Endothelial cell of umbilical vein (primary cell): ENCODE results near the gene RBM42. TPM values are rescaled to one million over a fixed set of nuclear protein-coding genes. Genes with fewer than 3 reads are reported as not detected.

Experiments used
- BruUV-seq: library from RNA; stranded (reverse); fragments of 400-500 nt; replicated peaks from 2 replicates; lab custom pipeline; 2021; lab: Mats Ljungman, UMichigan
- CTCF ChIA-PET: fragments of 300-600, 350-600 bp; sonication (Branson Sonifier 250); formaldehyde crosslinking; loops from one replicate; lab custom pipeline; 2021; ENCODE audit warnings: antibody characterized with exemption, inconsistent platforms; lab: Charles Lee
- POLR2A ChIA-PET: fragments of 300-600, 350-600 bp; sonication (Branson Sonifier 250); formaldehyde crosslinking; loops from one replicate; lab custom pipeline; 2021; ENCODE audit warnings: antibody characterized with exemption, inconsistent platforms; lab: Charles Lee
- DNase-seq: peaks from one replicate; pipeline ENCODE4 v3.0.0-alpha.2; 2011; ENCODE audit warnings: low read depth, low spot score
- FAIRE-seq: peaks from 2 replicates; lab custom pipeline; 2011; peaks lifted over from hg19 to GRCh38; lab: Jason Lieb, UNC
- H2AFZ ChIP-seq: 2 replicates; pipeline ENCODE4 v1.6.0; 2012; ENCODE audit warnings: low read depth, low read length, control low read depth, inconsistent platforms
- H3K27ac ChIP-seq: 2 replicates; pipeline ENCODE4 v1.5.1; 2011; ENCODE audit warnings: low read depth, mild to moderate bottlenecking, control low read depth, low read length, moderate library complexity; ENCODE audit not compliant: insufficient read depth
- H3K27me3 ChIP-seq, 2 experiments: 2 replicates each; pipeline versions ENCODE4 v1.6.0 to v1.6.1; 2011; ENCODE audit warnings: low read length in 2 of 2, mixed read lengths in 1 of 2; ENCODE audit not compliant: control insufficient read depth in 2 of 2, insufficient read depth in 2 of 2
- H3K36me3 ChIP-seq, 2 experiments: 2 replicates in 1 of 2; 3 replicates in 1 of 2; pipeline ENCODE4 v1.5.1; 2011; ENCODE audit warnings: low read length in 2 of 2, mild to moderate bottlenecking in 1 of 2, moderate library complexity in 1 of 2; ENCODE audit not compliant: control insufficient read depth in 2 of 2, insufficient read depth in 2 of 2; ENCODE audit errors: extremely low read depth in 1 of 2
- H3K4me1 ChIP-seq: 3 replicates; pipeline ENCODE4 v1.5.1; 2011; ENCODE audit warnings: mild to moderate bottlenecking, low read length; ENCODE audit not compliant: control insufficient read depth, insufficient read depth; ENCODE audit errors: extremely low read depth
- H3K4me2 ChIP-seq: 2 replicates; pipeline ENCODE4 v1.6.1; 2011; ENCODE audit warnings: low read length, control low read depth, mixed read lengths; ENCODE audit not compliant: insufficient read depth
- H3K4me3 ChIP-seq, 3 experiments: fragments of 200-600 bp in 1 of 3; sonication (generic), shearing (Covaris generic) in 1 of 3; replicated peaks in 1 of 3; 2 replicates each; pipeline ENCODE4 v1.5.1; 2011 to 2016; ENCODE audit warnings: control low read depth in 3 of 3, low read length in 3 of 3, mild to moderate bottlenecking in 2 of 3, inconsistent platforms in 1 of 3, low read depth in 1 of 3, moderate library complexity in 1 of 3; ENCODE audit not compliant: insufficient read depth in 1 of 3
- H3K79me2 ChIP-seq: 2 replicates; pipeline ENCODE4 v1.6.0; 2012; ENCODE audit warnings: low read length, inconsistent platforms; ENCODE audit not compliant: control insufficient read depth, insufficient read depth
- H3K9ac ChIP-seq: replicated peaks from 2 replicates; pipeline ENCODE3; 2011; ENCODE audit warnings: low read length, control low read depth; ENCODE audit not compliant: insufficient read depth; ENCODE audit errors: extremely low read depth
- H3K9me1 ChIP-seq: replicated peaks from 3 replicates; pipeline ENCODE4 v1.6.0; 2011; ENCODE audit warnings: mild to moderate bottlenecking, low read length; ENCODE audit not compliant: control insufficient read depth, insufficient read depth; ENCODE audit errors: extremely low read depth
- H3K9me3 ChIP-seq: replicated peaks from 2 replicates; pipeline ENCODE4 v1.5.1; 2012; ENCODE audit warnings: low read length, inconsistent platforms; ENCODE audit not compliant: control insufficient read depth, insufficient read depth
- H4K20me1 ChIP-seq: replicated peaks from 2 replicates; pipeline ENCODE3; 2011; ENCODE audit warnings: mild to moderate bottlenecking, low read length; ENCODE audit not compliant: control insufficient read depth, insufficient read depth; ENCODE audit errors: extremely low read depth
- CTCF ChIP-seq, 2 donors: IDR thresholded peaks; 1 replicate in 1 of 2; 2 replicates in 1 of 2; pipeline ENCODE4 v1.5.1; 2011; ENCODE audit warnings: low read length in 2 of 2, mild to moderate bottlenecking in 2 of 2, moderate library complexity in 2 of 2, control low read depth in 1 of 2, inconsistent platforms in 1 of 2, low read depth in 1 of 2; ENCODE audit not compliant: insufficient read depth in 1 of 2; ENCODE audit errors: extremely low read depth in 1 of 2
- EZH2 ChIP-seq: IDR thresholded peaks from 2 replicates; pipeline ENCODE4 v1.6.1; 2012; ENCODE audit warnings: borderline replicate concordance, low read depth, mild to moderate bottlenecking, moderate library complexity, low read length, inconsistent platforms; ENCODE audit not compliant: severe bottlenecking
- FOS ChIP-seq: IDR thresholded peaks from 2 replicates; pipeline ENCODE4 v1.6.1; 2011; ENCODE audit warnings: mild to moderate bottlenecking, low read length, moderate library complexity, borderline replicate concordance; ENCODE audit not compliant: insufficient read depth
- GATA2 ChIP-seq: IDR thresholded peaks from 2 replicates; pipeline ENCODE4 v1.7.0; 2011; ENCODE audit warnings: low read depth, mild to moderate bottlenecking, moderate library complexity, mixed read lengths, low read length; ENCODE audit not compliant: insufficient read length, insufficient read depth
- JUN ChIP-seq: IDR thresholded peaks from 2 replicates; pipeline ENCODE4 v1.6.1; 2011; ENCODE audit warnings: borderline replicate concordance, low read depth; ENCODE audit not compliant: insufficient read length, insufficient read depth
- MAX ChIP-seq: IDR thresholded peaks from 2 replicates; pipeline ENCODE4 v1.6.1; 2011; ENCODE audit not compliant: insufficient read depth, insufficient read length
- MYC ChIP-seq: IDR thresholded peaks from one replicate; pipeline ENCODE4 v1.6.1; 2011; ENCODE audit warnings: mild to moderate bottlenecking, low read depth, low read length
- POLR2A ChIP-seq: IDR thresholded peaks from 2 replicates; pipeline ENCODE4 v1.6.1; 2012; ENCODE audit warnings: low read depth, mild to moderate bottlenecking, control low read depth, low read length
- dilution Hi-C: fragments of 300-500 bp; cut with MboI; formaldehyde crosslinking; loops from one replicate; pipeline ENCODE4 v1.15.0; 2019; ENCODE audit warnings: low sequenced_read_pairs; ENCODE audit not compliant: extremely low pct_ligation_motif_present
- intact Hi-C: fragments of 100-400 bp; cut with micrococcal nuclease; formaldehyde crosslinking; loops from one replicate; pipeline ENCODE4 v1.10.0; 2022
- polyA plus RNA-seq, 4 experiments: library from polyadenylated mRNA; depleted of rRNA in 3 of 4; stranded (reverse) in 3 of 4; unstranded in 1 of 4; fragments of >200 nt; gene quantifications; 2 replicates each; pipeline versions ENCODE4 v1.2.1 to v1.2.3, GENCODE V29; 2011 to 2012; ENCODE audit warnings: missing spikeins in 1 of 4
- total RNA-seq: library from RNA; stranded (reverse); gene quantifications from 2 replicates; pipeline ENCODE4 v1.2.3, GENCODE V29; 2021

RBM42 gene
- total and polyA plus RNA-seq, 2 donors (not counting 3 experiments of a cell fraction or from before 2014, with no cell fraction given) = 78.3 to 97.3 TPM

GRCh38 chr19:35621708-35622107 is 7.1 kb upstream of the RBM42 start:
- dilution Hi-C loops = no loop called here

More at GRCh38 chr19:35621708-35622107, 7.1 kb upstream of the RBM42 start:
- Histone ChIP-seq H3K4me2 (no peak overlapping the region), H3K4me1 (no peaks in the 10 kb centered on the region), H3K9ac (no peak overlapping the region), H4K20me1 (no peaks in the 10 kb centered on the region), H3K9me1 (no peaks in the 10 kb centered on the region), H3K4me3 (no peak overlapping the region), H3K9me3 (no peaks in the 10 kb centered on the region), H3K79me2 (no peaks in the 10 kb centered on the region), H3K27me3 (no peaks in the 10 kb centered on the region), H3K36me3 (peaks cover 0 to 6% of the 10 kb centered on the region in 2 experiments), H2AFZ (no peak overlapping the region), H3K27ac (no peak overlapping the region)
- no peak for DNase-seq
- TF ChIP-seq MYC (no peak), MAX (no peak), CTCF (IDR thresholded peaks at IDR 0.05; ENCODE audit: extremely low read depth in 1 of 2, insufficient read depth in 1 of 2, low read depth in 1 of 2, low read length in 2 of 2) (no peak), POLR2A (no peak), GATA2 (no peak), FOS (no peak), EZH2 (no peak), JUN (no peak)
- FAIRE-seq = no peak
- BruUV-seq = no TSS peak
- intact Hi-C loops = no loop called here
- ChIA-PET CTCF (interaction anchor here (0.6 kb wide), 1 partner anchor 64 kb away, joined by 3 read pairs; no protein-coding TSS in a partner anchor), POLR2A (no interaction called here)
